Testis (tissue), 2 donors: ENCODE data around the gene CEACAM20.

Experiments used
- POLR2A ChIP-seq: fragments of 450-650 bp; IDR thresholded peaks from one replicate; pipeline ENCODE4 v1.6.1; 2017; ENCODE audit warnings: antibody characterized with exemption, mild to moderate bottlenecking, moderate library complexity
- TF ChIP-seq, protein P1 (sequence below), 3 experiments: fragments of 450-650 bp in 2 of 3; fragments of 200-600 bp in 1 of 3; sonication (generic) in 1 of 3; IDR thresholded peaks; one replicate each; pipeline ENCODE4 v1.5.1; 2016 to 2019; ENCODE audit warnings: antibody characterized with exemption in 3 of 3, mild to moderate bottlenecking in 2 of 3, moderate library complexity in 1 of 3

DNA sequence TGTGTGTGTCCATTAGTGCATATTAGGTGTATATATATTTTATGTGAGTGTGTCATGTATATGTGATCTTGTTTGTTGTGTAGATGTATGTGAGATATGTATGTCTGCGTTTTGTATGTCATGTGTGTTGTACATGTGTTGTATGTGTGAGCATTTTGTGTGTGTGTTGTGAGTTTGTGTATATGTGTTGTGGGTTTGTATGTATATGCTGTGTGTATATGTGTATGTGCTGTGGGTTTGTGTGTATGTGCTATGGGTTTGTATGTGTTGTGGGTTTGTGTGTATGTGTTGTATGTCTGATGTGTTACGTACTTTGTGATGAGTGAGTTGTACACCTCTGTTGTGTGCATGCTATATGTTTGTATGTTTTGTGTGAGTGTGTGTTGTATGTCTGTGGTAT lies 8.1 kb downstream of the CEACAM20 start:
- TF ChIP-seq, protein P1, sequence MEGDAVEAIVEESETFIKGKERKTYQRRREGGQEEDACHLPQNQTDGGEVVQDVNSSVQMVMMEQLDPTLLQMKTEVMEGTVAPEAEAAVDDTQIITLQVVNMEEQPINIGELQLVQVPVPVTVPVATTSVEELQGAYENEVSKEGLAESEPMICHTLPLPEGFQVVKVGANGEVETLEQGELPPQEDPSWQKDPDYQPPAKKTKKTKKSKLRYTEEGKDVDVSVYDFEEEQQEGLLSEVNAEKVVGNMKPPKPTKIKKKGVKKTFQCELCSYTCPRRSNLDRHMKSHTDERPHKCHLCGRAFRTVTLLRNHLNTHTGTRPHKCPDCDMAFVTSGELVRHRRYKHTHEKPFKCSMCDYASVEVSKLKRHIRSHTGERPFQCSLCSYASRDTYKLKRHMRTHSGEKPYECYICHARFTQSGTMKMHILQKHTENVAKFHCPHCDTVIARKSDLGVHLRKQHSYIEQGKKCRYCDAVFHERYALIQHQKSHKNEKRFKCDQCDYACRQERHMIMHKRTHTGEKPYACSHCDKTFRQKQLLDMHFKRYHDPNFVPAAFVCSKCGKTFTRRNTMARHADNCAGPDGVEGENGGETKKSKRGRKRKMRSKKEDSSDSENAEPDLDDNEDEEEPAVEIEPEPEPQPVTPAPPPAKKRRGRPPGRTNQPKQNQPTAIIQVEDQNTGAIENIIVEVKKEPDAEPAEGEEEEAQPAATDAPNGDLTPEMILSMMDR (IDR thresholded peaks at IDR 0.05) = no peak
- no peak for TF ChIP-seq POLR2A
